Right lobe of liver (tissue), 4 donors: ENCODE measurements around the gene SLC14A1.

Experiments
- POLR2A ChIP-seq: fragments of 450-650 bp; IDR thresholded peaks from one replicate; pipeline ENCODE4 v1.6.1; 2017; ENCODE audit warnings: antibody characterized with exemption, mild to moderate bottlenecking
- TF ChIP-seq, protein P1 (sequence below), 4 donors: fragments of 200-600 bp in 3 of 4; fragments of 450-650 bp in 1 of 4; IDR thresholded peaks; one replicate each; pipeline versions ENCODE4 v1.5.1 to v1.8.0; 2016 to 2022; ENCODE audit warnings: antibody characterized with exemption in 4 of 4, mild to moderate bottlenecking in 2 of 4
- donor health status: DM: no; HTN: no; CAD: no.
- donor health status: DM: no; HTN: no; CAD: no.
- donor health status: DM: no; HTN: yes; CAD: no.

DNA sequence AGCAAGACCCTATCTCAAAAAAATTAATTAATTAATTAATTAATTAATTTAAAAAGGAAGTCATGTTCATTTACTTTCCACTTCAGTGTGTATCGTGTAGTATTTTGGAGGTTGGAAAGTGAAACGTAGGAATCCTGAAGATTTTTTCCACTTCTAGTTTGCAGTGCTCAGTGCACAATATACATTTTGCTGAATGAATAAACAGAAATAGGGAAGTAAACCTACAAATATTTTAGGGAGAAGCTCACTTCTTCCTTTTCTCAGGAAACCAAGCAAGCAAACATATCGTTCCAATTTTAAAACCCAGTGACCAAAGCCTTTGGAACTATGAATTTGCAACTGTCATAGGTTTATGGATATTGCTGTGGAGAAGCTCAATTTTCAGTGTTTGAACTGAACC, 27.8 kb downstream of the SLC14A1 start:
- TF ChIP-seq, protein P1, sequence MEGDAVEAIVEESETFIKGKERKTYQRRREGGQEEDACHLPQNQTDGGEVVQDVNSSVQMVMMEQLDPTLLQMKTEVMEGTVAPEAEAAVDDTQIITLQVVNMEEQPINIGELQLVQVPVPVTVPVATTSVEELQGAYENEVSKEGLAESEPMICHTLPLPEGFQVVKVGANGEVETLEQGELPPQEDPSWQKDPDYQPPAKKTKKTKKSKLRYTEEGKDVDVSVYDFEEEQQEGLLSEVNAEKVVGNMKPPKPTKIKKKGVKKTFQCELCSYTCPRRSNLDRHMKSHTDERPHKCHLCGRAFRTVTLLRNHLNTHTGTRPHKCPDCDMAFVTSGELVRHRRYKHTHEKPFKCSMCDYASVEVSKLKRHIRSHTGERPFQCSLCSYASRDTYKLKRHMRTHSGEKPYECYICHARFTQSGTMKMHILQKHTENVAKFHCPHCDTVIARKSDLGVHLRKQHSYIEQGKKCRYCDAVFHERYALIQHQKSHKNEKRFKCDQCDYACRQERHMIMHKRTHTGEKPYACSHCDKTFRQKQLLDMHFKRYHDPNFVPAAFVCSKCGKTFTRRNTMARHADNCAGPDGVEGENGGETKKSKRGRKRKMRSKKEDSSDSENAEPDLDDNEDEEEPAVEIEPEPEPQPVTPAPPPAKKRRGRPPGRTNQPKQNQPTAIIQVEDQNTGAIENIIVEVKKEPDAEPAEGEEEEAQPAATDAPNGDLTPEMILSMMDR (IDR thresholded peaks at IDR 0.05) = no peak
- TF ChIP-seq POLR2A = no peak
